Measurements from ENCODE around the gene C20orf141.

The C20orf141 gene

DNA sequence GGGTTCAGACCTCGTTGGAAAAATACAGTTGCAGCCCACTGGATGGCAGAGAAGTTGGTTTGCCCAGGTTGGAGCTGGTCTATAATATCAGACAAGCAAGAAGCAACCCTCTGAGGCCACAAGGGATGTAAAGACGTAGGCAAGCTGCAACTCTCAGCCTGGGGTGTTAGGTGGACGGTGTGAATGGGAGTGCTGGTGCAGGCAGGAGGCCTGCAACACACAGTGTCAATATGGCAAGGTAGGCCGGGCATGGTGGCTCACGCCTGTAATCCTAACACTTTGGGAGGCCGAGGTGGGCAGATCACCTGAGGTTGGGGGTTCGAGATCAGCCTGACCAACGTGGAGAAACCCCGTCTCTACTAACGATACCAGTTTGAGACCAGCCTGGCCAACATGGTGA lies 36.3 kb downstream of the C20orf141 start:
- no peak for DNase-seq

DNA sequence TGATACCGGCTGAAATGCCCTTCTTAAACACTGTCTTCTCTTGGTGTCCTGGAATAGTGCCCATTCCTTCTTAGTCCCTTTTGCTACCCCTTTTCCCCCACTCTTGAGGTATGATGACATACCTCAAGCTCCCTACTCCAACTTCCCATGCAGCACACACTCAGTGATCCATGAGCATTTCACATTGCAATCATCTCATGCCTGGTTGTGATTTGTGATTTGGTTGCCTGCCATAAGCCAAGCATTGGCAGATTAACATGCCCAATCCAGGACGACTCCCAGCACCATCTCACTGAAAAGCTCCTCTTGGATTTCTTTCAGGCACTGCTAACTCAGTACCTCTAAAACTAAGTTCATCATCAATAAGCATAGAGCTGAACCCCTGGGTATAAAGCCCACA lies 43.8 kb downstream of the C20orf141 start:
- DNase-seq: no peak

DNA sequence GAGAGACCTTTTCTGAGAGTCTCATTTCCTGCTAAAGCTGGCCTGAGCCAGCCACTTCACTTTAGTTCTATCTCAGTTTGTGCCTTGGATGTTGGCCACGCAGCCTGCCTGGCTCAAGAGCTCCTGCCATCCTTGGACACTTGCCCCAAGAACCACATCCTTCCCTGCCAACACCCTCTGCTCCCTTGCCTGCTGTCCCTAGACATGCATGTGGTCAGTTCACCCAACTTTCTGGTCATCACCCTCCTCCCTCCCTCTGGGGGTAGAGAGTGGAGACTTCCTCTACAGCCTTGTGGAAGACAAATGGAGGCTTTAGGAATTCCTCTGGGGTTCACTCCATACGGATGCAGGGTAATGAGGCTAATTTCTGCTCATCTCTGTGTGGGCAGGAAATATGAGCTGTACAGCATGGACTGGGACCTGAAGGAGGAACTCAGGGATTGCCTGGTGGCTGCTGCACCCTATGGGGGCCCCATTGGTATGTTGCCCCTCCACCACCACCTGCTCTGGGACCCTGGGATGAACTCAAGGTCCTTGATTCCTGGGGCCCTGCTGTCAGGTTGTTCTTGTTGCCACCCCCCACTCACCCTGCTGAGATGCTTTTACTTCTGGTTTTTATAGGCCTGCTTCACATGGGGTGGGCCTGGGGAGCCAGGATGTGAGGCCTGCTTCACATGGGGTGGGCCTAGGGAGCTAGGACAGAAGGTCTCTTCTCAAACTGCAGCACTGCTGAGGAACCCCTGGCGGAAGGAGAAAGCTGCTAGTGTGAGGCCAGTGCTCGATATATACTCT lies 44.7 kb downstream of the C20orf141 start:
- DNase-seq: no peak

DNA sequence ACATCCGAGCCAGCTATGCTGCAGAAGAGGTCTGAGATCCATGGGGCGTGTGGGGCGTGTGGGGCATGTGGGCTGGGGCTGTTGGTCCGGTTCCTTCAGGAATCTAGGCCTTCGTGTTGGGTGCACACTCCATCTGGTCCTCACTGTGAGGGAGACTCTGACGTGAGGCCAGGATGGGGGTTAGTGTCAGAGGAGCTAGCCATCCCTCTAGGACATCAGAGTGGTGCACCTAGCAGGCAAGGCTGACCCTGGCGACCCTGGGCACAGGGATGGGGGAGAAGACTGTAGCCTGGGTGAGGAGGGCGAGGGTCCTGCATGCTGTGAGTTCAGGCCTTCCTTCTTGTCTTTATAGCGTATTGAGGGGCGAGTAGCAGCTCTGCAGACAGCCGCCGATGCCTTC lies 49.8 kb downstream of the C20orf141 start:
- no peak for DNase-seq

DNA sequence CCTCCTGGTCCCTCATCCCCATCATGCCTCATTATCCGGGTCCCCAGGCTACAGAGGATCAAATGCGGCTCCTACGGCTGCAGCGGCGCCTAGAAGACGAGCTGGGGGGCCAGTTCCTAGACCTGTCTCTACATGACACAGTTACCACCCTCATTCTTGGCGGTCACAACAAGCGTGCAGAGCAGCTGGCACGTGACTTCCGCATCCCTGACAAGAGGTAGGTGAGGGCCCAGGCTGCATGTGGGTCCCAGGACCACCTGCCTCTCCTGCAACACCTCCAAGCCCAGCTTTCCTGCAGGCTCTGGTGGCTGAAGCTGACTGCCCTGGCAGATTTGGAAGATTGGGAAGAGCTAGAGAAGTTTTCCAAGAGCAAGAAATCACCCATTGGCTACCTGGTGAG lies 50.3 kb downstream of the C20orf141 start:
- no peak for DNase-seq
